ENCODE data around the gene EFHC1. TPM values are rescaled to one million over a fixed set of nuclear protein-coding genes. Genes with fewer than 3 reads are reported as not detected.

Gene EFHC1
- total RNA-seq, 1 donor from 2014 or later, result 43.6 TPM

DNA sequence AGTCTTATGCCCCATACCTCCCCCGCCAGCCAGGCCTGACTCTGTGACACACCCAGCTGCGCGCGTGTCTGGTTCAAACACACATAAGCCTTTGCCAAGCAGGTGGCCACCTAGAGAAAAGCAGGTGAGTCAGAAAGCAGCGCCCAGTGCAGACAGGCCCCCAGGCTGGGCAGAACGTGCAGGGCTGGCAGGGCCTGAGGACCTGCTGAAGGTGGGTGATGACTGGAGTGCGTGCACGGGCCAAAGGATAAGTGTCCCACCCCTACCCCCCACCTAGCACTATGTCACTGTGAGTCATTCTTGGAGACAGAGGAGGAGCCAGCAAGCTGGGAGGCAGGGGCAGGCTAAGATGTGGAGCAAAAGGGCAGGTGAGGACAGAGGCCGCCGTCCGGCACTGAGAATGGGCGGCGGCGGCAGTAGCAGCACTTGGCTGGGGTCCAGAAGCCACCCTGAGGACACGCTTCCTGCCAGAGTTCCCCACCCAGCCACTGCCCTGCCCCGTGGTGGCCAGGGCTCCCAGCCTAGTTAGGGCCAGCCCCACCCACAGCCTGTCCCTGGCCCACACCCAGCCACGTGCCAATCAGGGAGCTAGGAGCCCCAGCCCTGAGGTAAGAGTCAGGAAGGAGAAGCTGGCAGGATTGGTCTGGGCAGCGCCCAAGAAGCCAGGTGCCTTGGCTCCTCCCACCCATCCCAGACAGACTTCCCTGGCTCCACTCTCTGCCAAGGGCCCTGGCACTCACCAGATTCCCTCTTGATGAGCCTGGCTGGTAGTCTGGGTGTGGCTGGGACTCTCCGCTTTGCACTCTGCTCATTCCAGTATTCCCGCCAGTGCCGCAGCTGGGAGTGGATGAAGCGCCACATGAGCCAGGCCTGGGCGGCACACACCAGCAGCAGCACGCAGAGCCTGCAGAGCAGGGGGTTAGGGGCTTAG is 84.0 kb downstream of the EFHC1 start:
- TF ChIP-seq, protein P1, sequence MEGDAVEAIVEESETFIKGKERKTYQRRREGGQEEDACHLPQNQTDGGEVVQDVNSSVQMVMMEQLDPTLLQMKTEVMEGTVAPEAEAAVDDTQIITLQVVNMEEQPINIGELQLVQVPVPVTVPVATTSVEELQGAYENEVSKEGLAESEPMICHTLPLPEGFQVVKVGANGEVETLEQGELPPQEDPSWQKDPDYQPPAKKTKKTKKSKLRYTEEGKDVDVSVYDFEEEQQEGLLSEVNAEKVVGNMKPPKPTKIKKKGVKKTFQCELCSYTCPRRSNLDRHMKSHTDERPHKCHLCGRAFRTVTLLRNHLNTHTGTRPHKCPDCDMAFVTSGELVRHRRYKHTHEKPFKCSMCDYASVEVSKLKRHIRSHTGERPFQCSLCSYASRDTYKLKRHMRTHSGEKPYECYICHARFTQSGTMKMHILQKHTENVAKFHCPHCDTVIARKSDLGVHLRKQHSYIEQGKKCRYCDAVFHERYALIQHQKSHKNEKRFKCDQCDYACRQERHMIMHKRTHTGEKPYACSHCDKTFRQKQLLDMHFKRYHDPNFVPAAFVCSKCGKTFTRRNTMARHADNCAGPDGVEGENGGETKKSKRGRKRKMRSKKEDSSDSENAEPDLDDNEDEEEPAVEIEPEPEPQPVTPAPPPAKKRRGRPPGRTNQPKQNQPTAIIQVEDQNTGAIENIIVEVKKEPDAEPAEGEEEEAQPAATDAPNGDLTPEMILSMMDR (IDR thresholded peaks at IDR 0.05; ENCODE audit: unreplicated experiment), result no peak
- Mint-ChIP-seq H3K27me3 (no peaks in the 10 kb centered on the region), H3K27ac (no peak overlapping the region), H3K36me3 (ENCODE audit: insufficient read depth) (peaks cover 7% of the 10 kb centered on the region), H3K4me1 (ENCODE audit: low read depth) (no peaks in the 10 kb centered on the region), H3K4me3 (ENCODE audit: low read depth) (no peak overlapping the region), H3K9me3 (ENCODE audit: low read depth) (no peaks in the 10 kb centered on the region)
- DNase-seq (ENCODE audit: low spot score, unreplicated experiment), result no peak

DNA sequence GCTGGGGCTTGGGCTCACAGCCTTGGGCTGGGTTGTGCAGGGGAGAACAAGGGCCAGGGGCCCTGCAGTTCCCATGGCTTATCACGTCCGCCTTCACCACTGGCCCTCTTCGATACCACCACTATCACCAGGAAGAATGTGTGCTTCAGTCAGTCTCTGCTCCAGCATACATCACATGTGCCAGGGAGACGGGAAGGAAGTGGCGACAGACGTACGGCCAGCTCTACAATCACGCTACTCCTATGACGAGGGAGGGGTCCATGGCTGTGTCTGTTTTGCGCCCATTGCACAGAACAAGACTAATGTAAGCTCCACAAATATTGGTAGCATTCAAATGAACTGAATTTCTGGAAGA is 84.6 kb downstream of the EFHC1 start:
- H3K27ac Mint-ChIP-seq, result no peak overlapping the region
- peaks cover 7% of the 10 kb centered on the region for H3K36me3 Mint-ChIP-seq (ENCODE audit: insufficient read depth)

DNA sequence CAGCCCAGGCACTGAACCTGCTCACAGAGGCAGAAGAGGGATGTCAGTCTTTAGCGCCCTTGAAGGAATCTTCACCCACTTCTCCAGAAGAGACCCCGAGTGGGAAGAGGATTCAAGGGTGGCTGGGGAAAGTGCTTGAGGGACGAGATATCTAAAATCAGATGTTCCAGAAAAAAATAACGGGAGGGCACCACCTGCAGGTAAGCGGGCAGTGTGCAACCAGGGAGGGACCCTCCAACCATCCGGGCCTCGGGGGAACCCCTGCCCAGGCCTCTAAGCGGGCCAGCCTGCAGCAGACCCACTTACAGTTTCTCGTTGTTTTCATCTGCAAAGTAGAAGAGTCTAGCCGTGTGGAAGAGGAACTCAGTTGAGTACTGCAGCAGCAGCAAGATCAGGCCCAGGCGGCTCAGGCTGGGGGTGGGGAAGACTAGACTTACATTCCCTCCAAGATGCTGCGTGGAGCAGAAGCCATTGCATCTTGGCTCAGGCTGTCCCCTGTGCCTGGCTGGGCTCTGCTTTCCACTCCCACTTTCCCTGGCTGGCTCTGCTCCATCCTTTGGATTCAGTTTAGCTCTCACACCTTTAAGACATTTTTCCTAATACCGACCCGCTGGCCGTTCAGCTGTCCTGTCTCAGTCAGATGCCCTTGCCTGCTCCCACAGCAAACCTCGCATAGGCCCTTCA is 85.7 kb downstream of the EFHC1 start:
- Mint-ChIP-seq H3K27me3 (no peaks in the 10 kb centered on the region), H3K36me3 (ENCODE audit: insufficient read depth) (peaks cover 7% of the 10 kb centered on the region)
- TF ChIP-seq, protein P1 (IDR thresholded peaks at IDR 0.05; ENCODE audit: unreplicated experiment), result no peak

More for the DNA sequence above, 84.6 kb downstream of the EFHC1 start:
- TF ChIP-seq, protein P1 (IDR thresholded peaks at IDR 0.05; ENCODE audit: unreplicated experiment), result no peak
- Mint-ChIP-seq H3K9me3 (ENCODE audit: low read depth) (no peaks in the 10 kb centered on the region), H3K27me3 (no peaks in the 10 kb centered on the region), H3K4me1 (ENCODE audit: low read depth) (no peaks in the 10 kb centered on the region), H3K4me3 (ENCODE audit: low read depth) (no peak overlapping the region)
- no peak for DNase-seq (ENCODE audit: low spot score, unreplicated experiment)

DNA sequence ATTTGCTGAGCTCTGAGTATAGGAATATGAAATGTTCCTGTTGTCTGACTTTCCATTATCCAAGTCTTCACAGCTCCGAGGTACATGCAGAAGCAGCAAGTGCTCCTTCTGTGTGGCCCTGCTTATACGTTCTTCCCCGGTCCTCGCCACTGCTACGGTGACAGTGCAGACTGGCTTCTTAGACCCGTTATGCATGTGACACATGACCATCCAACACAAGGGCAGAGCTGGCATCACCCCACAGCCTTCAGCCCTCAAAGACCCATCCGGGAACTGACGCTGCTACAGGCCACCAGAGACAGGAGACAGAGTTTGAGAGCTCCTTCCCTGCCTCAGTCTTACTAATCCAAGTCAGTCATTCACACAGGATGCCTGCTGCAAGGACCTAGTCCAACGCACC is 86.3 kb downstream of the EFHC1 start:
- Mint-ChIP-seq H3K9me3 (ENCODE audit: low read depth) (no peaks in the 10 kb centered on the region), H3K27me3 (no peaks in the 10 kb centered on the region), H3K36me3 (ENCODE audit: insufficient read depth) (peaks cover 7% of the 10 kb centered on the region), H3K27ac (no peak overlapping the region), H3K4me1 (ENCODE audit: low read depth) (no peaks in the 10 kb centered on the region), H3K4me3 (ENCODE audit: low read depth) (no peak overlapping the region)
- no peak for DNase-seq (ENCODE audit: low spot score, unreplicated experiment)
- TF ChIP-seq, protein P1 (IDR thresholded peaks at IDR 0.05; ENCODE audit: unreplicated experiment), result no peak

More for the DNA sequence above, 85.7 kb downstream of the EFHC1 start:
- H3K4me1 Mint-ChIP-seq (ENCODE audit: low read depth), result no peaks in the 10 kb centered on the region
- no peak overlapping the region for H3K4me3 Mint-ChIP-seq (ENCODE audit: low read depth)
- no peaks in the 10 kb centered on the region for H3K9me3 Mint-ChIP-seq (ENCODE audit: low read depth)
- DNase-seq (ENCODE audit: low spot score, unreplicated experiment), result no peak
- no peak overlapping the region for H3K27ac Mint-ChIP-seq

DNA sequence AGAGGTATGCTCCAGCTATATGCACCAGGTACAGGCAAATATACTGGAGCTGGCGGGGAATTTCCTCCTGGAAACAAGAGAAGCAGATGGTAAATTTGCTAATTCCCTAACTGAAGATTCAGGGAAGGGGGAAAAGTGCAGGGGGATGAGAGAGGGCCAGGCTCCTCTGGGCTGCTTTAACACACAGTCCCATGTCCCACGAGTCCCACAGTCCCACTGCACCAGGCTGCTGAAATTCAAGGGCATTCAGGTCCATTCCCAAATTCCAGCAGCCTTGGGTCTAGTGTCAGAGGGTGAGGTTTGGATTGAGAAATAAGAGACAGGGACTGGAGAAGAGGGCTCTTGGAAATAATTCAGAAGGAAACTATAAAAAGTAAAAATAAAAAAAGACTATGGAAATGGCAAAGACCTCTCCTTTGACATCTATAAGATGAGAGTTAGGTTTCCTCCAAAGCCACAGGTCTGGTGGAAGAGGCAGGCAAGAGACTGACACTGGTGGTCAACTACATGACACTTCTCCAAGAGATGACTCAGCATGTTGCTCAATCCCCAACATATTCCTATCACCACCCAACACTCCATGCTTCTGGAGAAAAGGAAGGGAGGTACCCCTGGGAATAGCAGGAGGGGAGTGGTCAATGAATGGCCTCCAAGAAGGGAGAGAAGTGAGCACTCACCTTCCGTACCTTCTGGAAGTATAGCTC is 87.6 kb downstream of the EFHC1 start:
- Mint-ChIP-seq H3K4me1 (ENCODE audit: low read depth) (no peaks in the 10 kb centered on the region), H3K27me3 (no peaks in the 10 kb centered on the region), H3K9me3 (ENCODE audit: low read depth) (no peaks in the 10 kb centered on the region), H3K36me3 (ENCODE audit: insufficient read depth) (peaks cover 5% of the 10 kb centered on the region), H3K4me3 (ENCODE audit: low read depth) (no peak overlapping the region), H3K27ac (no peak overlapping the region)
- TF ChIP-seq, protein P1 (IDR thresholded peaks at IDR 0.05; ENCODE audit: unreplicated experiment), result no peak
- DNase-seq (ENCODE audit: low spot score, unreplicated experiment), result no peak
